SK-N-SH (cell line): ENCODE results near the gene ASCC1. TPM values are rescaled to one million over a fixed set of nuclear protein-coding genes. Genes with fewer than 3 reads are reported as not detected.

ENCODE experiments used
- CTCF ChIA-PET: fragments of 300-600, 350-600 bp; formaldehyde crosslinking; extraction: SDS; loops from one replicate; lab custom pipeline; 2021; lab: Yijun Ruan, JAX
- POLR2A ChIA-PET: fragments of 350-600 bp; sonication (Branson Sonifier 250); formaldehyde crosslinking; extraction: SDS; loops from one replicate; lab custom pipeline; 2020; ENCODE audit warnings: antibody characterized with exemption, inconsistent platforms; lab: Yijun Ruan, JAX
- DNase-seq: peaks from one replicate; pipeline ENCODE4 v3.0.0; 2012
- H2AFZ ChIP-seq: fragments of 200-600 bp; sonication (generic); 2 replicates; pipeline ENCODE4 v1.8.1; 2016; ENCODE audit warnings: antibody characterized with exemption, mild to moderate bottlenecking, low read depth
- H3F3A ChIP-seq: fragments of 200-600 bp; sonication (generic); replicated peaks from 2 replicates; pipeline ENCODE3; 2016; ENCODE audit warnings: antibody characterized with exemption, mild to moderate bottlenecking; ENCODE audit not compliant: insufficient read depth
- H3K27ac ChIP-seq, 2 experiments: fragments of 200-500 bp in 1 of 2; fragments of 200-600 bp in 1 of 2; sonication (Bioruptor generic) in 1 of 2; sonication (generic), shearing (Covaris generic) in 1 of 2; 2 replicates each; pipeline versions ENCODE4 v1.5.1 to v1.6.1; 2014 to 2016; ENCODE audit warnings: low read depth in 2 of 2, inconsistent platforms in 1 of 2, low read length in 1 of 2, mild to moderate bottlenecking in 1 of 2, mixed read lengths in 1 of 2
- H3K27me3 ChIP-seq: fragments of 200-600 bp; sonication (generic), shearing (Covaris generic); 2 replicates; pipeline ENCODE4 v1.6.1; 2016; ENCODE audit warnings: mixed run types; ENCODE audit not compliant: insufficient read depth
- H3K36me3 ChIP-seq, 2 experiments: fragments of 200-500 bp in 1 of 2; fragments of 200-600 bp in 1 of 2; sonication (Bioruptor generic) in 1 of 2; sonication (generic) in 1 of 2; replicated peaks in 1 of 2; 2 replicates each; pipeline versions ENCODE3 to v1.5.1; 2014 to 2016; ENCODE audit warnings: low read length in 1 of 2, mild to moderate bottlenecking in 1 of 2; ENCODE audit not compliant: insufficient read depth in 2 of 2, control insufficient read depth in 1 of 2
- H3K4me1 ChIP-seq, 2 experiments: fragments of 200-500 bp in 1 of 2; fragments of 200-600 bp in 1 of 2; sonication (Bioruptor generic) in 1 of 2; sonication (generic), shearing (Covaris generic) in 1 of 2; 2 replicates each; pipeline versions ENCODE4 v1.5.1 to v1.6.1; 2014 to 2016; ENCODE audit warnings: low read depth in 1 of 2, low read length in 1 of 2, mixed run types in 1 of 2; ENCODE audit not compliant: insufficient read depth in 2 of 2, control insufficient read depth in 1 of 2
- H3K4me2 ChIP-seq: fragments of 200-600 bp; sonication (generic), shearing (Covaris generic); 2 replicates; pipeline ENCODE4 v1.6.1; 2017; ENCODE audit warnings: mixed run types
- H3K4me3 ChIP-seq, 2 experiments: fragments of 200-500 bp in 1 of 2; fragments of 200-600 bp in 1 of 2; sonication (Bioruptor generic) in 1 of 2; sonication (generic), shearing (Covaris generic) in 1 of 2; 2 replicates each; pipeline versions ENCODE4 v1.5.1 to v1.8.1; 2014 to 2016; ENCODE audit warnings: low read depth in 2 of 2, inconsistent platforms in 1 of 2, low read length in 1 of 2, mild to moderate bottlenecking in 1 of 2, mixed read lengths in 1 of 2, moderate library complexity in 1 of 2
- H3K79me2 ChIP-seq: fragments of 200-600 bp; sonication (generic); 2 replicates; pipeline ENCODE4 v1.8.1; 2017; ENCODE audit warnings: mild to moderate bottlenecking; ENCODE audit not compliant: insufficient read depth
- H3K9ac ChIP-seq: fragments of 200-600 bp; sonication (generic); 2 replicates; pipeline ENCODE4 v1.6.1; 2017; ENCODE audit warnings: mixed run types
- H3K9me2 ChIP-seq: fragments of 200-600 bp; sonication (generic); 2 replicates; pipeline ENCODE4 v1.6.1; 2017; ENCODE audit warnings: mixed run types
- H3K9me3 ChIP-seq: fragments of 200-600 bp; sonication (generic); 2 replicates; pipeline ENCODE4 v1.6.1; 2017; ENCODE audit warnings: mixed run types, mild to moderate bottlenecking, moderate library complexity
- H4K20me1 ChIP-seq: fragments of 200-600 bp; sonication (generic); 2 replicates; pipeline ENCODE4 v1.6.1; 2017; ENCODE audit warnings: mild to moderate bottlenecking, mixed run types; ENCODE audit not compliant: insufficient read depth
- ELF1 ChIP-seq: IDR thresholded peaks from 2 replicates; pipeline ENCODE4 v1.4.0; 2012
- FOSL2 ChIP-seq: IDR thresholded peaks from 2 replicates; pipeline ENCODE4 v1.4.0; 2012; ENCODE audit warnings: low read depth, mild to moderate bottlenecking, moderate library complexity, borderline replicate concordance
- FOXJ3 ChIP-seq: sonication (generic); formaldehyde crosslinking; IDR thresholded peaks from 2 replicates; pipeline ENCODE4 v1.5.1; 2020; ENCODE audit warnings: mild to moderate bottlenecking, missing genetic modification reagents
- GATA2 ChIP-seq: sonication (generic); formaldehyde crosslinking; IDR thresholded peaks from 2 replicates; pipeline ENCODE4 v1.5.0; 2020; ENCODE audit warnings: mild to moderate bottlenecking, missing genetic modification reagents
- MEF2A ChIP-seq: IDR thresholded peaks from 2 replicates; pipeline ENCODE4 v1.4.0; 2012; ENCODE audit warnings: low read depth, borderline replicate concordance
- MXI1 ChIP-seq: IDR thresholded peaks from 2 replicates; pipeline ENCODE4 v1.6.1; 2012; ENCODE audit warnings: mild to moderate bottlenecking, low read depth, low read length, improper control_type of control experiment
- NFIC ChIP-seq: IDR thresholded peaks from 2 replicates; pipeline ENCODE4 v1.4.0; 2012; ENCODE audit warnings: borderline replicate concordance
- NRF1 ChIP-seq: IDR thresholded peaks from 2 replicates; pipeline ENCODE4 v1.6.1; 2012; ENCODE audit warnings: low read depth, mild to moderate bottlenecking, low read length
- RCOR1 ChIP-seq: fragments of 150-350 bp; IDR thresholded peaks from 2 replicates; pipeline ENCODE4 v1.6.1; 2017; ENCODE audit warnings: antibody characterized with exemption, low read length
- RFX5 ChIP-seq: IDR thresholded peaks from 2 replicates; pipeline ENCODE4 v1.6.1; 2012; ENCODE audit warnings: mild to moderate bottlenecking, improper control_type of control experiment, low read length
- SIN3A ChIP-seq: IDR thresholded peaks from 2 replicates; pipeline ENCODE4 v1.6.1; 2012; ENCODE audit warnings: low read depth, mild to moderate bottlenecking, low read length, moderate library complexity, borderline replicate concordance
- TAF1 ChIP-seq: IDR thresholded peaks from 2 replicates; pipeline ENCODE4 v1.6.1; 2012; ENCODE audit warnings: low read depth, mild to moderate bottlenecking, low read length, moderate library complexity, borderline replicate concordance
- TCF12 ChIP-seq: IDR thresholded peaks from 2 replicates; pipeline ENCODE4 v1.4.0; 2012
- YY1 ChIP-seq: IDR thresholded peaks from 2 replicates; pipeline ENCODE4 v1.4.0; 2012; ENCODE audit warnings: low read depth, mild to moderate bottlenecking
- WGBS: methylation state at CpG from one replicate; pipeline ENCODE4 v1.1.6; 2017; ENCODE audit warnings: low lambda C conversion rate; 5-methylcytosine and 5-hydroxymethylcytosine counted together
- polyA plus RNA-seq, 3 experiments: library from polyadenylated mRNA; depleted of rRNA; stranded (reverse); fragments of >200 nt; gene quantifications; 2 replicates each; pipeline ENCODE4 v1.2.3, GENCODE V29; 2012
- TF ChIP-seq, protein P1 (sequence below): IDR thresholded peaks from 2 replicates; pipeline ENCODE4 v1.6.1; 2012; ENCODE audit warnings: mild to moderate bottlenecking, low read depth, low read length, moderate library complexity
- TF ChIP-seq, protein P2 (sequence below): IDR thresholded peaks from 2 replicates; pipeline ENCODE4 v1.4.0; 2012; ENCODE audit warnings: low read depth, borderline replicate concordance
- TF ChIP-seq, protein P3 (sequence below): fragments of 150-350 bp; IDR thresholded peaks from 2 replicates; pipeline ENCODE4 v1.6.1; 2017; ENCODE audit warnings: antibody characterized with exemption, low read length, low read depth, borderline replicate concordance

ASCC1 gene
- polyA plus RNA-seq, 1 of the 3 experiments (the other 2 are of a cell fraction) = 15.0 TPM

DNA sequence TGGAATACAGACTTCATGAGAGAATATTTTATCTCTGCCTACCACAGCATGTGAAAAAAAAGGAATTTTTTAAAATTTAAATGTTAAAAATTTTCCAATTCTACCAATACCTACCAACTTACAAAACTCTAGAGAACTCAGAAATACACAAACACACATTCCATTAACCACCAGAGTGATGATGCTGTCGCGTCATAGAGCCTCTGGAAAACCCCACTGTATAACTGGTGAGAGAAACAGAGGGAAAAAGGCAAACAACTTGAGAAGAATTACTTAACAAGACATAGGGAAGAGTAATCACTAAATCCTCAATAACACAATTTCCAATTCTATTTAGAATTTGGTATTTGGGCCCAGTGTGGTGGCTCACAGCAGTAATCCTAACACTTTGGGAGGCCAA, 121.5 kb downstream of the ASCC1 start:
- Histone ChIP-seq H3K36me3 (peaks cover 0 to 10% of the 10 kb centered on the region in 2 experiments), H4K20me1 (no peaks in the 10 kb centered on the region), H3K9ac (no peak overlapping the region), H3K27ac (no peak overlapping the region), H3F3A (peaks cover 9% of the 10 kb centered on the region), H3K4me3 (no peak overlapping the region), H3K27me3 (no peaks in the 10 kb centered on the region), H2AFZ (no peak overlapping the region), H3K9me2 (no peaks in the 10 kb centered on the region), H3K4me2 (no peak overlapping the region), H3K79me2 (no peaks in the 10 kb centered on the region), H3K9me3 (no peaks in the 10 kb centered on the region), H3K4me1 (peaks cover 2 to 6% of the 10 kb centered on the region in 2 experiments; a peak in 3 of 4 replicates)
- ChIA-PET CTCF (interaction anchor here (1.1 to 1.4 kb wide), 2 partner anchors 9 to 46 kb away, joined by 3 to 6 read pairs; no protein-coding TSS in a partner anchor), POLR2A (no interaction called here)
- no peak for DNase-seq
- WGBS = 93% methylated on average over 2 of the region's 2 CpGs
- TF ChIP-seq MXI1 = no peak
- no peak for TF ChIP-seq NRF1
- TF ChIP-seq GATA2 (CRISPR knock-in tag) = no peak

DNA sequence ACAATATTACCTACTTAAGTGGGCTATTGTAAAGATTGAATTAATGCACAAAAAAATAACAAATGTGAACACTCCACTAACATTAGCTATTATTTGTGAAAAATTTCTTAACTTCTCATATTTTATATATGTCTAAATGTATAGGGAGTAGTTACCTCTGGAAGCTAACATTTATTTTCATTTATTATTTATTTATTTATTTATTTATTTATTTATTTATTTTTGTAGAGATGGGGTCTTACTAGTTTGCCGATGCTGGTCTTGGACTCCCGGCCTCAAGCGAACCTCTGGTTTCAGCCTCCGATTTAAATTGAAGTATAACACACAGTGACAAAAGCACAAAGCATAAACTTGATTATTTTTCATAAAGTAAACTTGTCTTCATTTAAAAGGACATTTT, 122.6 kb downstream of the ASCC1 start:
- no peak overlapping the region for H3K9ac ChIP-seq
- peaks cover 9% of the 10 kb centered on the region for H3F3A ChIP-seq

DNA sequence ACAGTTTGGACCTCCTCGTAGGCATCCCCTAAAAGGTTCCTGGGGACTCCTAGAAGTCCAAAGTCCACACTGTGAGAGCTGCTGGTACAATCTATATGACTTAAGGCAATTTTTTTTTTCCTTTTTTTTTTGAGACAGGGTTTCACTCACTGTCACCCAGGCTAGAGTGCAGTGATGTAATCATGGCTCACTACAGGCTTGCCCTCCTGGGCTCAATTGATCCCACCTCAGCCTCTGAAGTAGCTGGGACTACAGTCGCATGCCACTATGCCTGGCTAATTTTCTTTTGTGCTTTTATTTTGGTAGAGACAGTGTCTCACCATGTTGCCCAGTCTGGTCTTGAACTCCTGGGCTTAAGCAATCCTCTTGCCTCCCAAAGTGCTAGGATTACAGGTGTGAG, 123.1 kb downstream of the ASCC1 start:
- H3K4me3 ChIP-seq = no peak overlapping the region
- H3K4me1 ChIP-seq = peaks cover 6 to 10% of the 10 kb centered on the region in 2 experiments; a peak in 3 of 4 replicates
- 95% methylated on average over 2 of the region's 2 CpGs for WGBS
- peaks cover 9% of the 10 kb centered on the region; the same call in 1 of the 2 replicates for H3K27me3 ChIP-seq
- no peaks in the 10 kb centered on the region for H3K9me3 ChIP-seq
- no peaks in the 10 kb centered on the region for H4K20me1 ChIP-seq
- POLR2A ChIA-PET = interaction anchor here (0.5 kb wide), 1 partner anchor 38 kb away, joined by 3 read pairs; no protein-coding TSS in a partner anchor
- CTCF ChIA-PET = interaction anchor here (0.9 to 1.4 kb wide), 5 partner anchors 16 to 197 kb away, joined by 3 to 4 read pairs (median 3); no protein-coding TSS in a partner anchor
- H3F3A ChIP-seq = peaks cover 9% of the 10 kb centered on the region
- H3K9me2 ChIP-seq = no peaks in the 10 kb centered on the region
- H3K9ac ChIP-seq = no peak overlapping the region
- no peak overlapping the region for H3K4me2 ChIP-seq
- peaks cover 0 to 10% of the 10 kb centered on the region in 2 experiments for H3K36me3 ChIP-seq
- no peak overlapping the region for H2AFZ ChIP-seq
- no peaks in the 10 kb centered on the region for H3K79me2 ChIP-seq
- H3K27ac ChIP-seq = no peak overlapping the region
- DNase-seq = no peak
- TF ChIP-seq, protein P1, sequence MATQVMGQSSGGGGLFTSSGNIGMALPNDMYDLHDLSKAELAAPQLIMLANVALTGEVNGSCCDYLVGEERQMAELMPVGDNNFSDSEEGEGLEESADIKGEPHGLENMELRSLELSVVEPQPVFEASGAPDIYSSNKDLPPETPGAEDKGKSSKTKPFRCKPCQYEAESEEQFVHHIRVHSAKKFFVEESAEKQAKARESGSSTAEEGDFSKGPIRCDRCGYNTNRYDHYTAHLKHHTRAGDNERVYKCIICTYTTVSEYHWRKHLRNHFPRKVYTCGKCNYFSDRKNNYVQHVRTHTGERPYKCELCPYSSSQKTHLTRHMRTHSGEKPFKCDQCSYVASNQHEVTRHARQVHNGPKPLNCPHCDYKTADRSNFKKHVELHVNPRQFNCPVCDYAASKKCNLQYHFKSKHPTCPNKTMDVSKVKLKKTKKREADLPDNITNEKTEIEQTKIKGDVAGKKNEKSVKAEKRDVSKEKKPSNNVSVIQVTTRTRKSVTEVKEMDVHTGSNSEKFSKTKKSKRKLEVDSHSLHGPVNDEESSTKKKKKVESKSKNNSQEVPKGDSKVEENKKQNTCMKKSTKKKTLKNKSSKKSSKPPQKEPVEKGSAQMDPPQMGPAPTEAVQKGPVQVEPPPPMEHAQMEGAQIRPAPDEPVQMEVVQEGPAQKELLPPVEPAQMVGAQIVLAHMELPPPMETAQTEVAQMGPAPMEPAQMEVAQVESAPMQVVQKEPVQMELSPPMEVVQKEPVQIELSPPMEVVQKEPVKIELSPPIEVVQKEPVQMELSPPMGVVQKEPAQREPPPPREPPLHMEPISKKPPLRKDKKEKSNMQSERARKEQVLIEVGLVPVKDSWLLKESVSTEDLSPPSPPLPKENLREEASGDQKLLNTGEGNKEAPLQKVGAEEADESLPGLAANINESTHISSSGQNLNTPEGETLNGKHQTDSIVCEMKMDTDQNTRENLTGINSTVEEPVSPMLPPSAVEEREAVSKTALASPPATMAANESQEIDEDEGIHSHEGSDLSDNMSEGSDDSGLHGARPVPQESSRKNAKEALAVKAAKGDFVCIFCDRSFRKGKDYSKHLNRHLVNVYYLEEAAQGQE = no peak
- no peak for TF ChIP-seq FOSL2
- TF ChIP-seq TCF12 = no peak
- TF ChIP-seq SIN3A = no peak
- TF ChIP-seq TAF1 = no peak
- TF ChIP-seq, protein P2, sequence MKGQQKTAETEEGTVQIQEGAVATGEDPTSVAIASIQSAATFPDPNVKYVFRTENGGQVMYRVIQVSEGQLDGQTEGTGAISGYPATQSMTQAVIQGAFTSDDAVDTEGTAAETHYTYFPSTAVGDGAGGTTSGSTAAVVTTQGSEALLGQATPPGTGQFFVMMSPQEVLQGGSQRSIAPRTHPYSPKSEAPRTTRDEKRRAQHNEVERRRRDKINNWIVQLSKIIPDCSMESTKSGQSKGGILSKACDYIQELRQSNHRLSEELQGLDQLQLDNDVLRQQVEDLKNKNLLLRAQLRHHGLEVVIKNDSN = no peak
- TF ChIP-seq, protein P3, sequence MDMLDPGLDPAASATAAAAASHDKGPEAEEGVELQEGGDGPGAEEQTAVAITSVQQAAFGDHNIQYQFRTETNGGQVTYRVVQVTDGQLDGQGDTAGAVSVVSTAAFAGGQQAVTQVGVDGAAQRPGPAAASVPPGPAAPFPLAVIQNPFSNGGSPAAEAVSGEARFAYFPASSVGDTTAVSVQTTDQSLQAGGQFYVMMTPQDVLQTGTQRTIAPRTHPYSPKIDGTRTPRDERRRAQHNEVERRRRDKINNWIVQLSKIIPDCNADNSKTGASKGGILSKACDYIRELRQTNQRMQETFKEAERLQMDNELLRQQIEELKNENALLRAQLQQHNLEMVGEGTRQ = no peak
- TF ChIP-seq RCOR1 = no peak
- TF ChIP-seq YY1 = no peak
- TF ChIP-seq RFX5 = no peak
- TF ChIP-seq NFIC = no peak
- no peak for TF ChIP-seq MEF2A

More for the DNA sequence above, 122.6 kb downstream of the ASCC1 start:
- H2AFZ ChIP-seq = no peak overlapping the region
- peaks cover 5% of the 10 kb centered on the region; the same call in 1 of the 2 replicates for H3K27me3 ChIP-seq
- DNase-seq = no peak
- no peak overlapping the region for H3K27ac ChIP-seq
- H3K79me2 ChIP-seq = no peaks in the 10 kb centered on the region
- peaks cover 6 to 7% of the 10 kb centered on the region in 2 experiments; a peak in 3 of 4 replicates for H3K4me1 ChIP-seq
- no peaks in the 10 kb centered on the region for H4K20me1 ChIP-seq
- peaks cover 0 to 10% of the 10 kb centered on the region in 2 experiments for H3K36me3 ChIP-seq
- H3K4me3 ChIP-seq = no peak overlapping the region
- no peaks in the 10 kb centered on the region for H3K9me2 ChIP-seq
- no peaks in the 10 kb centered on the region for H3K9me3 ChIP-seq
- 96% methylated on average over 4 of the region's 4 CpGs for WGBS
- ChIA-PET CTCF (interaction anchor here (0.9 to 1.4 kb wide), 5 partner anchors 25 to 197 kb away, joined by 3 to 6 read pairs (median 3); no protein-coding TSS in a partner anchor), POLR2A (interaction anchor here (0.5 kb wide), 1 partner anchor 37 kb away, joined by 3 read pairs; no protein-coding TSS in a partner anchor)
- no peak overlapping the region for H3K4me2 ChIP-seq
- TF ChIP-seq FOSL2 = no peak
- no peak for TF ChIP-seq ELF1
- TF ChIP-seq YY1 = no peak
- TF ChIP-seq FOXJ3 (CRISPR knock-in tag) = no peak
